ENCODE results near the gene CADPS.

The CADPS gene

DNA sequence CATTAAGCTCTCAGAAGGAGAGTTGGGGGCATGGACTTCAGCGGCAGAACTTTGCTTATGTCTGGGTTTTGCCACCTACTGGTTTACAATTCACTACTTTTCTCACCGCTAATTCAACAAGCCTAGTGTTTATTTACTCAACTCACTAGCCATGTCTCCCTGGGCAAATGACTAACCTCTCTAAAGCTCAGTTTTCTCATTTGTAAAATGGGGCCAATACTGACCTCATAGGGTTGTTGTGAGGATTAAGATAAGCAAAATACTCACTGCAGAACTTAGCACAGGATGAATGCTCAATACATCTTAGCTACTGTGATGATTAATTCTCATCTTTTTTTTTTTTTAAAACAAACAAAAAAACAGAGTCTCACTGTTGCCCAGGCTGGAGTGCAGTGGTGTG, 106.3 kb downstream of the CADPS start:
- no peaks in the 10 kb centered on the region for H3K36me3 ChIP-seq (ENCODE audit: insufficient read depth, low read length)
- no peaks in the 10 kb centered on the region for H3F3A ChIP-seq (ENCODE audit: insufficient read depth, low read length)
- H4K20me1 ChIP-seq (ENCODE audit: insufficient read depth, low read length): no peaks in the 10 kb centered on the region
- H3K4me1 ChIP-seq (ENCODE audit: insufficient read depth, low read length, severe bottlenecking): peaks cover 22% of the 10 kb centered on the region
- H3K9ac ChIP-seq (ENCODE audit: low read length): no peak overlapping the region
- peak overlapping the region; percentile 45; the same call in 1 of the 2 replicates for H2AFZ ChIP-seq (ENCODE audit: low read length)
- no peak overlapping the region for H3K4me2 ChIP-seq (ENCODE audit: low read length)
- no peaks in the 10 kb centered on the region for H3K9me2 ChIP-seq (ENCODE audit: low read depth, low read length)
- no peak overlapping the region for H3K27ac ChIP-seq (ENCODE audit: low read depth, low read length, poor library complexity, severe bottlenecking)
- H3K9me3 ChIP-seq (ENCODE audit: low read length): no peaks in the 10 kb centered on the region
- H3K4me3 ChIP-seq (ENCODE audit: low read depth, low read length, poor library complexity, severe bottlenecking): no peak overlapping the region
- TF ChIP-seq, protein P1, sequence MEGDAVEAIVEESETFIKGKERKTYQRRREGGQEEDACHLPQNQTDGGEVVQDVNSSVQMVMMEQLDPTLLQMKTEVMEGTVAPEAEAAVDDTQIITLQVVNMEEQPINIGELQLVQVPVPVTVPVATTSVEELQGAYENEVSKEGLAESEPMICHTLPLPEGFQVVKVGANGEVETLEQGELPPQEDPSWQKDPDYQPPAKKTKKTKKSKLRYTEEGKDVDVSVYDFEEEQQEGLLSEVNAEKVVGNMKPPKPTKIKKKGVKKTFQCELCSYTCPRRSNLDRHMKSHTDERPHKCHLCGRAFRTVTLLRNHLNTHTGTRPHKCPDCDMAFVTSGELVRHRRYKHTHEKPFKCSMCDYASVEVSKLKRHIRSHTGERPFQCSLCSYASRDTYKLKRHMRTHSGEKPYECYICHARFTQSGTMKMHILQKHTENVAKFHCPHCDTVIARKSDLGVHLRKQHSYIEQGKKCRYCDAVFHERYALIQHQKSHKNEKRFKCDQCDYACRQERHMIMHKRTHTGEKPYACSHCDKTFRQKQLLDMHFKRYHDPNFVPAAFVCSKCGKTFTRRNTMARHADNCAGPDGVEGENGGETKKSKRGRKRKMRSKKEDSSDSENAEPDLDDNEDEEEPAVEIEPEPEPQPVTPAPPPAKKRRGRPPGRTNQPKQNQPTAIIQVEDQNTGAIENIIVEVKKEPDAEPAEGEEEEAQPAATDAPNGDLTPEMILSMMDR (IDR thresholded peaks at IDR 0.05; ENCODE audit: low read length): no peak
- TF ChIP-seq EZH2 (IDR thresholded peaks at IDR 0.05; ENCODE audit: borderline replicate concordance, low read length): no peak
- no peaks in the 10 kb centered on the region for H3K79me2 ChIP-seq (ENCODE audit: insufficient read depth, low read length)
- no peaks in the 10 kb centered on the region for H3K27me3 ChIP-seq (ENCODE audit: insufficient read depth, low read length)

DNA sequence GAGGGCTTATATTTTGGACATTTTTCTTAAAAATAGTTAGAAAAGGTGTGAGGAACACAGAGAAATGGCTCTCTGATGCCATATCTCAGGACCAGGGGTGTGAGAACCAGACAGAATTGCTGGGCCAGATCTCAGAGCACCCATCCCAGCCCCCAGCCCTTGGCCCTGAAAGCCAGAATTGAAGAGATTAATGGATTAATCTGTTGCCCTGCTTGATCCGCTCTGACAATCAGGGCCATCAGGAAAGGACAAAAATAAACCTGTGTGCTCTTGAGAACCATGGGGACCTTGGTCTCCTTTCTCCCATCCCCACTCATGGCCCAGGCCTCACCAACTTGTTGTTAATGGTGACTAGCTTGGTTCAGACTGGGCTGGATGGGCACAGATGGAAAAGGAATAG, 113.5 kb downstream of the CADPS start:
- Histone ChIP-seq H3K9me3 (ENCODE audit: low read length) (no peaks in the 10 kb centered on the region), H3K4me1 (ENCODE audit: insufficient read depth, low read length, severe bottlenecking) (peaks cover 12% of the 10 kb centered on the region), H3K27ac (ENCODE audit: low read depth, low read length, poor library complexity, severe bottlenecking) (no peak overlapping the region), H3K79me2 (ENCODE audit: insufficient read depth, low read length) (no peaks in the 10 kb centered on the region), H2AFZ (ENCODE audit: low read length) (no peak overlapping the region), H3K4me3 (ENCODE audit: low read depth, low read length, poor library complexity, severe bottlenecking) (no peak overlapping the region), H3K4me2 (ENCODE audit: low read length) (no peak overlapping the region), H3K27me3 (ENCODE audit: insufficient read depth, low read length) (no peaks in the 10 kb centered on the region), H4K20me1 (ENCODE audit: insufficient read depth, low read length) (no peaks in the 10 kb centered on the region), H3F3A (ENCODE audit: insufficient read depth, low read length) (no peaks in the 10 kb centered on the region), H3K36me3 (ENCODE audit: insufficient read depth, low read length) (no peaks in the 10 kb centered on the region), H3K9me2 (ENCODE audit: low read depth, low read length) (no peaks in the 10 kb centered on the region), H3K9ac (ENCODE audit: low read length) (no peak overlapping the region)
- TF ChIP-seq, protein P1 (IDR thresholded peaks at IDR 0.05; ENCODE audit: low read length): no peak
- no peak for TF ChIP-seq EZH2 (IDR thresholded peaks at IDR 0.05; ENCODE audit: borderline replicate concordance, low read length)

DNA sequence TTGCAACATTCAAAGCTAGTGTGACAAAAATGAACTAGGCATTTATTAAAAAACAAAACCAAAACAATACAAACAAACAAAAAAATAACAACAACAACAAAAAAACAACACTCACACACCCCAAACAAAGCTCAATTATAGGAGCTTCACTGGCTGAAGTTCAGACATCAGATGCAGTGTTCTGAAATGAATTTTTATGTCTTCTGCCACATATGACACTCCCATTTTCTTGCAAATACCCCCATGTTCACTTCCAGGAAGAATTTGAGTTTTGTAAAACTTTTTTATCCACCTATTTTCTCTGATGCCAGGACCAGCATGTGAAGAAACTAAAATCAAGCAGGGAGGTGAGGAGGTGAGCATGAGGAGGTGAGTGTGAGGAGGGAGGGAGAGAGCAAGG, 113.9 kb downstream of the CADPS start:
- no peaks in the 10 kb centered on the region for H3K36me3 ChIP-seq (ENCODE audit: insufficient read depth, low read length)
- no peak overlapping the region for H2AFZ ChIP-seq (ENCODE audit: low read length)
- H3K4me2 ChIP-seq (ENCODE audit: low read length): no peak overlapping the region
- H3K4me3 ChIP-seq (ENCODE audit: low read depth, low read length, poor library complexity, severe bottlenecking): no peak overlapping the region
- no peak overlapping the region for H3K27ac ChIP-seq (ENCODE audit: low read depth, low read length, poor library complexity, severe bottlenecking)
- H3K9ac ChIP-seq (ENCODE audit: low read length): no peak overlapping the region
- peaks cover 15% of the 10 kb centered on the region for H3K4me1 ChIP-seq (ENCODE audit: insufficient read depth, low read length, severe bottlenecking)
- TF ChIP-seq, protein P1 (IDR thresholded peaks at IDR 0.05; ENCODE audit: low read length): no peak
- no peak for TF ChIP-seq EZH2 (IDR thresholded peaks at IDR 0.05; ENCODE audit: borderline replicate concordance, low read length)
- no peaks in the 10 kb centered on the region for H3K79me2 ChIP-seq (ENCODE audit: insufficient read depth, low read length)
- no peaks in the 10 kb centered on the region for H3K27me3 ChIP-seq (ENCODE audit: insufficient read depth, low read length)
- H3K9me3 ChIP-seq (ENCODE audit: low read length): no peaks in the 10 kb centered on the region
- no peaks in the 10 kb centered on the region for H3K9me2 ChIP-seq (ENCODE audit: low read depth, low read length)
- no peaks in the 10 kb centered on the region for H4K20me1 ChIP-seq (ENCODE audit: insufficient read depth, low read length)
- no peaks in the 10 kb centered on the region for H3F3A ChIP-seq (ENCODE audit: insufficient read depth, low read length)

Data from OCI-LY1 (cell line).